Hematopoietic multipotent progenitor cell treated with erythropoietin and hydrocortisone succinate and interleukin-3 and kit ligand, for 4 days (in vitro differentiated cells): Measurements from ENCODE around the gene MAPK11.

Source experiments
- DNase-seq: peaks from one replicate; pipeline ENCODE4 v3.0.0-alpha.2; 2015

MAPK11 gene

GRCh38 chr22:50221410-50222300, 48.5 kb downstream of the MAPK11 start:
- DNase-seq: no peak

- DNase-seq: no peak
Observed at GRCh38 chr22:50220603-50221409, 49.4 kb downstream of the MAPK11 start.

DNA sequence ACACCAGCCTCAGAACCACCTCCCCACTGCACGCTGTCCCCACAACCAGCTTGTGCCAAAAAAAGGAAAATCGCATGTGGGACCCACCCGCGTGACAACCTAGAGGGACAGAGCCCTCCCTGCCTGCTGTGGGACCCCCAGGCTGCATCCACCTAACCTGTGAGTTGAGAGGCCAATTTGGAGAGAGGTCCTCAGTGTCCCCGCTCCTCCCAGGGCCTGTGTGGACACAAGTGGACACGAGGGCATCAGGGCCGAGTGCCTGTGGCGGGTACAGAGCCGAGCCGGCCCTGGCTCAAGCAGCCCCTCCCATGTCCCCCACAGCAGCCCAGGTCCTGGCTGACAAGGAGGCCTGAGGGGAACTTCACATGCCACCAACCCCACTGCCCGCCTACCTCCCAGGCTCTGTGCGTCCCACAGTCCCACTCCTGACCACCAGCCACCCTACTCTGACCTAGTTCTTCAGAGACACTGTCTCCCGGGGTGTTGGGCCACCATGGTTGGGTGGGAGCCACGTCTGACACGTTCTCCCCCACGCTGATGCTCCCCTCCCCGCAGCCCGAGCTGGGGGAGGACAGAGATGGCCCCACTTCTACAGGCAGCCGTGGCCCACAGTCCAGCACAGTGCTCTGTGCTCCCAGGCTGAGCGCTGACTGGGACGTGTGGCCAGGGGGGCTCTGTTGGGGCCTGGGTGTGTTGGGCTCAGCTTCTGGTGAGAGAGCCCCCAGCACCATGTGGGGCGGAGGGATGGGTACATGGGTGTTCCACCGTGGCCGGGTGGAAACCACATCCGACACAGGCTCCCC, 50.2 kb downstream of the MAPK11 start:
- DNase-seq: no peak

DNA sequence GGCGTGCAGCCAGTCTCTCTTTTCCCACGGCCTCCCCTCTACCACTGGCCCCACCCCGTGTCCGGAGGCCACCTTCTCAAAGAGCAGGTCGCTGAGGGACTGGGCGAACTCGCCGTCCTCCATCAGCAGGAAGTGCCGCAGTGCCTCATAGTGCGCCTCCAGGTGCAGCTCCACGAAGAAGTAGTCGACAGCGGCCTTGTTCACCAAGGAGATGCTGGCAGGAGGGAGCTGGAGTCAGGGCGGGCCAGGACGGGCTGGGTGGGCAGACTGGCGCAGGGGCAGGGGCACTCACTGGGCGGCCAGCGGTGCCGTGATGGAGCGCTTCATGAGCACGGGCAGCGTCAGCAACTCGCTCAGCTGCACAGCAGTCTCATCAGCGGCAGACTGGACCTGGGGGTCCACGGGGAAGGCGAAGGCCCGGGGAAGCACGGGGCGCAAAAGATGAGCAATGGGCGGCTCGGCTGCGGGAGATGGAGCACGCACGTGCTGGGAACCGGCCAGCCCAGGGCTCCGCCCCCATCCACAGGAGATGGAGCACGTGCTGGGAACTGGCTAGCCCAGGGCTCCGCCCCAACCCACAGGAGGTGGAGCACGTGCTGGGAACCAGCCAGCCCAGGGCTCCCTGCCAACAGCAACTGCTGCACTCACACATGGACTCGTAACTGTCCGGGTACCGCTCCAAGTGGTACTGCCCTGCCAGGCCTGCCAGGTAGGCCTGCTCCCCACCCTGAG, 51.0 kb downstream of the MAPK11 start:
- DNase-seq: peak; percentile 91

DNA sequence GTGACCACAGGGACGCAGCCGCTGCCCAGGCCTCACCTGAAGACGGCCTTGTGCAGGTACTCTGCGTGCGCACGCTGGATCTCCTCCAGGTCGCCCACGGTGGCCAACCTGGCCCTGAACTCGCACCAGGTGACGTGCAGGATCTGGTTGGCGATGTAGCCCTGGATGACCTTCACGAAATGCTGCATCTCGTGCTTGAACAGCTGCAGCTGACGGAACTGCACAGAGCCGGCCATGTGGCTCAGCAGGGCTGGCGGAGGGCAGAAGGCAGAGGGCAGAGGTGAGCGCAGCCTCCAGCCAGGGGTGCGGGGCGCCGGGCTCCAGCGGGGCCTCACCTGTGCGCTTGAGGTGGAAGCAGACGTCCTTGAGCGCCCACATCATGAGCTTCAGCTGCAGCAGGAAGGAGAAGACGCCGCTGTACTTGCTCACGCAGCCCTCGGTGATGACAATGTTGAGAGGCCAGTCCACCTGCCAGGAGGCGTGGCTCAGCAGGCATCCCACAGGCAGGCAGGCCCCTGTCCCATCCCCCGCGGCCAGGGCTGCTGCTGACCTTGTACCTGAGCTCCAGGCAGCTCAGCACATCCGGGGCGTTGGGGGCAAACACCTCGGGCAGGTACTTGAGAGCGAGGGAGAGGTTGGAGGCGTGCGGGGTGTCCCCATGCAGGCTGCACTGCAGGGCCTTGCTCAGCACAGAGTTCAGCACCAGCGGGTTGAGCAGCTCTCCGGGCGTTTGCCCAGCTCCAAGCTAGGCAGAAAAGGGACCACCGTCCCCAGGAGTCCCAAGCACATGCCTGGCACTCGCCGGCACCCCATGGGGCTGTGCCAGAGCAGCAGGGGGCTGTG, 51.8 kb downstream of the MAPK11 start:
- DNase-seq: no peak

DNA sequence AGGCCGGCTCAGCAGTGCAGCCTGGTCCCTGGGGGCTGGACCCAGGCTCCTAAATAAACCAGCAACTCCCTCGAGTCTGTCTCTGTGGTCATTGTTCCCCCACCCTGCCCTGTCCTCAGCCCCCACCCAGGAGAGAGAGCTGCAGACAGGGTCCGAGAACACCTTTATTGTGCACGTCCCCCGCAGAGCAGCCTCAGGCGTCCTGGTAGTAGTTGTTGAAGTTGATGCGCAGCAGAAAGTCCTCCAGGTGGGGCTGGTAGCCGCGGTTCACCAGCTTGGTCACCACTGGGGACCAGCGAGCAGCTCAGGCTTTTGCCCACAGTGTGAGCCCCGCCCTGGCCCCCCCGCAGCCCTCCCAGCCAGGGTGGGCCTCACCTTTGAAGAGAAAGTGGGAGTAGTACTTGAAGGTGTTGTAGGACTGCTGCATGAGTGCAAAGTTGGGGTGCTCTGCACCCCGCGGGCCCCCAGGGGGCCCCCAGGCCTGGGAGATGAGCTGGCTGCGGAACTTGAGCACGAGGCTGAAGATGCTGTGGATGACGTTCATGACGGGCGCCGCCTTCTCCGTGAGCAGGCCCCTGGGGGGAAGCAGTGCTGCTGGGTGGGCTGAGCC, 52.5 kb downstream of the MAPK11 start:
- DNase-seq: no peak

- no peak for DNase-seq
Observed at GRCh38 chr22:50216684-50217520, 53.3 kb downstream of the MAPK11 start.

- no peak for DNase-seq
Observed at GRCh38 chr22:50216055-50216683, 54.0 kb downstream of the MAPK11 start.

- DNase-seq: no peak
Observed at GRCh38 chr22:50215297-50216054, 54.7 kb downstream of the MAPK11 start.
